ENCODE measurements around the gene PDE5A. TPM values are rescaled to one million over a fixed set of nuclear protein-coding genes. Genes with fewer than 3 reads are reported as not detected.

Gene PDE5A
- total and polyA plus RNA-seq, 2 experiments from 2014 or later, result 9.7 to 35.8 TPM

GRCh38 chr4:119589165-119589564 lies 39.4 kb downstream of the PDE5A start:
- Histone ChIP-seq H3K27ac (no peak overlapping the region), H3K9me2 (replicated peaks; ENCODE audit: insufficient read depth) (no peaks in the 10 kb centered on the region), H3K9me3 (ENCODE audit: low read depth) (no peaks in the 10 kb centered on the region), H3K4me3 (no peak overlapping the region), H3K4me1 (ENCODE audit: insufficient read depth) (no peaks in the 10 kb centered on the region), H3K79me2 (peaks cover 5% of the 10 kb centered on the region), H2AFZ (no peak overlapping the region), H4K20me1 (ENCODE audit: insufficient read depth, poor library complexity, severe bottlenecking) (peaks cover 6% of the 10 kb centered on the region), H3K36me3 (replicated peaks; ENCODE audit: insufficient read depth, low read depth) (no peaks in the 10 kb centered on the region), H3K4me2 (no peak overlapping the region), H3K27me3 (no peaks in the 10 kb centered on the region)
- TF ChIP-seq EZH2phosphoT487 (IDR thresholded peaks at IDR 0.05; ENCODE audit: low read depth, severe bottlenecking, unreplicated experiment) (no peak), EZH2 (IDR thresholded peaks at IDR 0.05; ENCODE audit: borderline replicate concordance) (no peak), CTCF (IDR thresholded peaks at IDR 0.05; ENCODE audit: poor library complexity) (no peak)
- DNase-seq (ENCODE audit: low spot score), result no peak

- Histone ChIP-seq H3K4me1 (ENCODE audit: insufficient read depth) (no peaks in the 10 kb centered on the region), H3K4me3 (no peak overlapping the region), H3K4me2 (no peak overlapping the region), H3K79me2 (peaks cover 5% of the 10 kb centered on the region), H3K27ac (no peak overlapping the region), H3K9me3 (ENCODE audit: low read depth) (no peaks in the 10 kb centered on the region), H2AFZ (no peak overlapping the region), H3K36me3 (replicated peaks; ENCODE audit: insufficient read depth, low read depth) (no peaks in the 10 kb centered on the region), H4K20me1 (ENCODE audit: insufficient read depth, poor library complexity, severe bottlenecking) (peaks cover 6% of the 10 kb centered on the region), H3K27me3 (no peaks in the 10 kb centered on the region), H3K9me2 (replicated peaks; ENCODE audit: insufficient read depth) (no peaks in the 10 kb centered on the region)
- 87% methylated on average over 3 of the region's 3 CpGs for WGBS (ENCODE audit: low lambda C conversion rate, missing lambda C conversion rate)
- no peak for TF ChIP-seq CTCF (IDR thresholded peaks at IDR 0.05; ENCODE audit: poor library complexity)
- no peak for TF ChIP-seq EZH2phosphoT487 (IDR thresholded peaks at IDR 0.05; ENCODE audit: low read depth, severe bottlenecking, unreplicated experiment)
- TF ChIP-seq EZH2 (IDR thresholded peaks at IDR 0.05; ENCODE audit: borderline replicate concordance), result no peak
- DNase-seq (ENCODE audit: low spot score), result no peak
Observed at GRCh38 chr4:119587796-119588195, 40.8 kb downstream of the PDE5A start.

GRCh38 chr4:119585771-119586170 lies 42.8 kb downstream of the PDE5A start:
- Histone ChIP-seq H3K79me2 (peaks cover 5% of the 10 kb centered on the region), H3K4me2 (no peak overlapping the region), H3K9me2 (replicated peaks; ENCODE audit: insufficient read depth) (no peaks in the 10 kb centered on the region), H3K4me1 (ENCODE audit: insufficient read depth) (no peaks in the 10 kb centered on the region), H4K20me1 (ENCODE audit: insufficient read depth, poor library complexity, severe bottlenecking) (peaks cover 6% of the 10 kb centered on the region), H3K27ac (no peak overlapping the region), H3K9me3 (ENCODE audit: low read depth) (no peaks in the 10 kb centered on the region), H3K27me3 (no peaks in the 10 kb centered on the region), H2AFZ (no peak overlapping the region), H3K4me3 (no peak overlapping the region), H3K36me3 (replicated peaks; ENCODE audit: insufficient read depth, low read depth) (no peaks in the 10 kb centered on the region)
- DNase-seq (ENCODE audit: low spot score), result no peak
- TF ChIP-seq CTCF (IDR thresholded peaks at IDR 0.05; ENCODE audit: poor library complexity) (no peak), EZH2phosphoT487 (IDR thresholded peaks at IDR 0.05; ENCODE audit: low read depth, severe bottlenecking, unreplicated experiment) (no peak), EZH2 (IDR thresholded peaks at IDR 0.05; ENCODE audit: borderline replicate concordance) (no peak)
- WGBS (ENCODE audit: low lambda C conversion rate, missing lambda C conversion rate), result 97% methylated on average over 6 of the region's 6 CpGs
